ENCODE measurements around the gene CDC45. TPM values are rescaled to one million over a fixed set of nuclear protein-coding genes. Genes with fewer than 3 reads are reported as not detected.
A peak's percentile ranks its signal among the peaks of the same experiment; 100 is the strongest.

The CDC45 gene
- total and polyA plus RNA-seq, 2 of the 13 experiments (the other 11 are each of a cell fraction or from before 2014, with no cell fraction given) = 14.4 to 36.3 TPM

- TF ChIP-seq PHF5A (CRISPR knock-in tag; IDR thresholded peaks at IDR 0.05; ENCODE audit: low read depth, unreplicated experiment) (no peak), ZNF430 (CRISPR knock-in tag; IDR thresholded peaks at IDR 0.05) (no peak), CREB1 (IDR thresholded peaks at IDR 0.05) (no peak), CREB1 (CRISPR knock-in tag; IDR thresholded peaks at IDR 0.05) (peak; percentile 50; the same call in 1 of the 2 replicates), SSRP1 (CRISPR knock-in tag; IDR thresholded peaks at IDR 0.05) (peak; percentile 57; the same call in 1 of the 2 replicates), ZNF317 (CRISPR knock-in tag; IDR thresholded peaks at IDR 0.05) (0 out of 2 replicates have a peak, but pooled peaks have one; percentile 37), ETV6 (CRISPR knock-in tag; conservative IDR thresholded peaks at IDR 0.05) (no peak), MLX (CRISPR knock-in tag; IDR thresholded peaks at IDR 0.05) (no peak), ESRRA (CRISPR knock-in tag; IDR thresholded peaks at IDR 0.05; ENCODE audit: low read depth) (no peak), HDAC2 (CRISPR knock-in tag; IDR thresholded peaks at IDR 0.05) (peak; percentile 10; the same call in 1 of the 2 replicates), RBAK (CRISPR knock-in tag; IDR thresholded peaks at IDR 0.05) (no peak), PHF21A (CRISPR knock-in tag; IDR thresholded peaks at IDR 0.05) (0 out of 2 replicates have a peak, but pooled peaks have one; percentile 12), ZBTB7A (CRISPR knock-in tag; IDR thresholded peaks at IDR 0.05) (no peak), AHDC1 (CRISPR knock-in tag; IDR thresholded peaks at IDR 0.05; ENCODE audit: borderline replicate concordance) (peak; percentile 2; the same call in 1 of the 2 replicates), ZNF747 (CRISPR knock-in tag; IDR thresholded peaks at IDR 0.05; ENCODE audit: borderline replicate concordance) (no peak), HOXD1 (CRISPR knock-in tag; IDR thresholded peaks at IDR 0.05) (no peak), ZNF619 (CRISPR knock-in tag; IDR thresholded peaks at IDR 0.05) (0 out of 2 replicates have a peak, but pooled peaks have one; percentile 9), KLF6 (CRISPR knock-in tag; IDR thresholded peaks at IDR 0.05) (no peak), ZNF687 (CRISPR knock-in tag; IDR thresholded peaks at IDR 0.05) (peak; percentile 44; the same call in 1 of the 2 replicates), ZNF275 (CRISPR knock-in tag; IDR thresholded peaks at IDR 0.05; ENCODE audit: borderline replicate concordance) (0 out of 2 replicates have a peak, but pooled peaks have one; percentile 24)
Observed at GRCh38 chr22:19448076-19448607, 31.6 kb upstream of the CDC45 start (continued).

Measured in HepG2 (cell line).